HEK293 (cell line): ENCODE results near the gene DUSP16.

Source experiments
- INSM2 ChIP-seq: fragments of 450-650 bp; formaldehyde crosslinking; IDR thresholded peaks from 2 replicates; pipeline ENCODE4 v1.5.1; 2016; ENCODE audit warnings: missing biosample characterization, missing genetic modification characterization
- SALL2 ChIP-seq: fragments of 450-650 bp; formaldehyde crosslinking; IDR thresholded peaks from 2 replicates; pipeline ENCODE4 v1.5.0; 2017; ENCODE audit warnings: missing biosample characterization, mild to moderate bottlenecking, missing genetic modification characterization, borderline replicate concordance
- TCF7L2 ChIP-seq: IDR thresholded peaks from 2 replicates; pipeline ENCODE4 v1.6.1; 2011; ENCODE audit warnings: low read depth, mild to moderate bottlenecking, inconsistent platforms, low read length, moderate library complexity, borderline replicate concordance
- ZBTB17 ChIP-seq: fragments of 450-650 bp; formaldehyde crosslinking; IDR thresholded peaks from 2 replicates; pipeline ENCODE4 v1.5.1; 2016; ENCODE audit warnings: missing biosample characterization, missing genetic modification characterization
- ZNF24 ChIP-seq: fragments of 450-650 bp; formaldehyde crosslinking; IDR thresholded peaks from 2 replicates; pipeline ENCODE4 v1.5.1; 2016; ENCODE audit warnings: missing biosample characterization, missing genetic modification characterization
- ZNF549 ChIP-seq: fragments of 450-650 bp; IDR thresholded peaks from 2 replicates; pipeline ENCODE4 v1.5.1; 2018; ENCODE audit warnings: missing biosample characterization, missing genetic modification characterization, mild to moderate bottlenecking, inconsistent platforms, moderate library complexity
- ZNF610 ChIP-seq: fragments of 450-650 bp; formaldehyde crosslinking; IDR thresholded peaks from 2 replicates; pipeline ENCODE4 v1.5.1; 2016; ENCODE audit warnings: missing biosample characterization, missing genetic modification characterization, borderline replicate concordance
- TF ChIP-seq, protein P1 (sequence below): fragments of 450-650 bp; formaldehyde crosslinking; IDR thresholded peaks from 2 replicates; pipeline ENCODE4 v1.5.1; 2016; ENCODE audit warnings: missing biosample characterization, missing genetic modification characterization

GRCh38 chr12:12511021-12511783 is 51.5 kb downstream of the DUSP16 start:
- TF ChIP-seq, protein P1, sequence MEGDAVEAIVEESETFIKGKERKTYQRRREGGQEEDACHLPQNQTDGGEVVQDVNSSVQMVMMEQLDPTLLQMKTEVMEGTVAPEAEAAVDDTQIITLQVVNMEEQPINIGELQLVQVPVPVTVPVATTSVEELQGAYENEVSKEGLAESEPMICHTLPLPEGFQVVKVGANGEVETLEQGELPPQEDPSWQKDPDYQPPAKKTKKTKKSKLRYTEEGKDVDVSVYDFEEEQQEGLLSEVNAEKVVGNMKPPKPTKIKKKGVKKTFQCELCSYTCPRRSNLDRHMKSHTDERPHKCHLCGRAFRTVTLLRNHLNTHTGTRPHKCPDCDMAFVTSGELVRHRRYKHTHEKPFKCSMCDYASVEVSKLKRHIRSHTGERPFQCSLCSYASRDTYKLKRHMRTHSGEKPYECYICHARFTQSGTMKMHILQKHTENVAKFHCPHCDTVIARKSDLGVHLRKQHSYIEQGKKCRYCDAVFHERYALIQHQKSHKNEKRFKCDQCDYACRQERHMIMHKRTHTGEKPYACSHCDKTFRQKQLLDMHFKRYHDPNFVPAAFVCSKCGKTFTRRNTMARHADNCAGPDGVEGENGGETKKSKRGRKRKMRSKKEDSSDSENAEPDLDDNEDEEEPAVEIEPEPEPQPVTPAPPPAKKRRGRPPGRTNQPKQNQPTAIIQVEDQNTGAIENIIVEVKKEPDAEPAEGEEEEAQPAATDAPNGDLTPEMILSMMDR (tag by site-specific recombination), result no peak
- TF ChIP-seq ZNF24 (no peak), ZBTB17 (tag by site-specific recombination) (no peak), ZNF610 (no peak), TCF7L2 (no peak), INSM2 (tag by site-specific recombination) (no peak), SALL2 (tag by site-specific recombination) (no peak), ZNF549 (tag by site-specific recombination) (no peak)
